HepG2 (cell line): ENCODE results near the gene SUB1. TPM values are rescaled to one million over a fixed set of nuclear protein-coding genes. Genes with fewer than 3 reads are reported as not detected.

Experiments
- AHDC1 ChIP-seq: sonication (generic); formaldehyde crosslinking; IDR thresholded peaks from 2 replicates; pipeline ENCODE4 v1.5.1; 2020; ENCODE audit warnings: mild to moderate bottlenecking, missing genetic modification reagents, borderline replicate concordance
- ATF3 ChIP-seq: sonication (generic); formaldehyde crosslinking; IDR thresholded peaks from 2 replicates; pipeline ENCODE4 v1.4.0; 2020; ENCODE audit warnings: missing genetic modification reagents
- ATF4 ChIP-seq, 2 experiments: fragments of 450-650 bp in 1 of 2; sonication (generic) in 1 of 2; formaldehyde crosslinking; IDR thresholded peaks; 2 replicates each; pipeline versions ENCODE4 v1.5.0 to v1.8.0; 2020 to 2022; ENCODE audit warnings: mild to moderate bottlenecking in 1 of 2, missing genetic modification reagents in 1 of 2
- ESRRA ChIP-seq: sonication (generic); formaldehyde crosslinking; IDR thresholded peaks from 2 replicates; pipeline ENCODE4 v1.5.1; 2020; ENCODE audit warnings: mild to moderate bottlenecking, low read depth, missing genetic modification reagents
- FOXK1 ChIP-seq: sonication (generic); formaldehyde crosslinking; IDR thresholded peaks from 2 replicates; pipeline ENCODE4 v1.4.0; 2020; ENCODE audit warnings: low read depth, missing genetic modification reagents, borderline replicate concordance
- FOXO1 ChIP-seq: sonication (generic); formaldehyde crosslinking; IDR thresholded peaks from 2 replicates; pipeline ENCODE4 v1.4.0; 2020; ENCODE audit warnings: missing genetic modification reagents
- GABPB1 ChIP-seq: IDR thresholded peaks from 2 replicates; pipeline ENCODE4 v1.6.1; 2016; ENCODE audit warnings: mild to moderate bottlenecking, missing genetic modification reagents, moderate library complexity, missing compliant biosample characterization
- HNF4G ChIP-seq, 2 experiments: sonication (generic) in 1 of 2; formaldehyde crosslinking in 1 of 2; IDR thresholded peaks; 2 replicates each; pipeline versions ENCODE4 v1.4.0 to v1.6.1; 2011 to 2020; ENCODE audit warnings: borderline replicate concordance in 2 of 2, low read depth in 2 of 2, mild to moderate bottlenecking in 2 of 2, low read length in 1 of 2, missing genetic modification reagents in 1 of 2, moderate library complexity in 1 of 2
- KLF6 ChIP-seq: IDR thresholded peaks from 2 replicates; pipeline ENCODE4 v1.8.0; 2016; ENCODE audit warnings: missing biosample characterization, missing genetic modification reagents
- NBN ChIP-seq: fragments of 450-650 bp; conservative IDR thresholded peaks from 2 replicates; pipeline ENCODE4 v1.6.1; 2017
- REL ChIP-seq: sonication (generic); formaldehyde crosslinking; conservative IDR thresholded peaks from 2 replicates; pipeline ENCODE4 v1.8.0; 2022; ENCODE audit warnings: mild to moderate bottlenecking, missing genetic modification reagents, moderate library complexity
- REPIN1 ChIP-seq: sonication (generic); formaldehyde crosslinking; IDR thresholded peaks from 2 replicates; pipeline ENCODE4 v1.8.0; 2022; ENCODE audit warnings: missing genetic modification reagents, low read depth, mild to moderate bottlenecking, borderline replicate concordance
- TEAD3 ChIP-seq: optimal IDR thresholded peaks from 2 replicates; pipeline ENCODE3; 2016; ENCODE audit warnings: borderline replicate concordance
- YEATS2 ChIP-seq: sonication (generic); formaldehyde crosslinking; IDR thresholded peaks from 2 replicates; pipeline ENCODE4 v1.4.0; 2020; ENCODE audit warnings: missing genetic modification reagents, borderline replicate concordance
- ZBTB34 ChIP-seq: sonication (generic); formaldehyde crosslinking; IDR thresholded peaks from 2 replicates; pipeline ENCODE4 v1.8.0; 2022; ENCODE audit warnings: mild to moderate bottlenecking, missing genetic modification reagents
- ZBTB44 ChIP-seq: sonication (generic); formaldehyde crosslinking; IDR thresholded peaks from 2 replicates; pipeline ENCODE4 v1.4.0; 2020; ENCODE audit warnings: missing genetic modification reagents
- ZFP1 ChIP-seq: IDR thresholded peaks from 2 replicates; pipeline ENCODE4 v1.6.1; 2016
- ZNF12 ChIP-seq: sonication (generic); formaldehyde crosslinking; IDR thresholded peaks from 2 replicates; pipeline ENCODE4 v1.5.0; 2020; ENCODE audit warnings: missing genetic modification reagents
- ZNF839 ChIP-seq: sonication (generic); formaldehyde crosslinking; IDR thresholded peaks from 2 replicates; pipeline ENCODE4 v1.4.0; 2020; ENCODE audit warnings: missing genetic modification reagents, mild to moderate bottlenecking, borderline replicate concordance
- polyA plus RNA-seq, 8 experiments: library from polyadenylated mRNA; depleted of rRNA in 3 of 8; stranded (reverse) in 7 of 8; unstranded in 1 of 8; fragments of >200 nt; fragmentation: Illumina TruSeq in 4 of 8; extraction: Trizol in 4 of 8; gene quantifications; 2 replicates each; pipeline versions ENCODE4 v1.2.1 to v1.2.3, GENCODE V29; 2011 to 2016; ENCODE audit warnings: low read depth in 4 of 8, missing spikeins in 1 of 8, mixed read lengths in 1 of 8; ENCODE audit not compliant: insufficient read depth in 1 of 8
- total RNA-seq, 5 experiments: library from RNA; depleted of rRNA; stranded (reverse); fragments of >200 nt; fragmentation: Illumina TruSeq; extraction: Trizol; gene quantifications; 2 replicates each; pipeline ENCODE4 v1.2.3, GENCODE V29; 2016; ENCODE audit warnings: low read depth in 1 of 5

The SUB1 gene
- total and polyA plus RNA-seq, 2 of the 13 experiments (the other 11 are each of a cell fraction or from before 2014, with no cell fraction given), result 182 to 693 TPM

- TF ChIP-seq AHDC1, result peak; percentile 88; the same call in 1 of the 2 replicates
- peak in 1 of 2 experiments; percentile 61; a peak in 2 of 4 replicates for TF ChIP-seq ATF4 (CRISPR knock-in tag; IDR thresholded peaks at IDR 0.05)
- TF ChIP-seq FOXO1 (CRISPR knock-in tag), result peak; percentile 73; the same call in 1 of the 2 replicates
- TF ChIP-seq KLF6 (CRISPR knock-in tag), result no peak
- no peak for TF ChIP-seq ZBTB44 (CRISPR knock-in tag)
- 0 out of 2 replicates have a peak, but pooled peaks have one; percentile 35 for TF ChIP-seq ATF3 (CRISPR knock-in tag)
- peak; percentile 15; the same call in 1 of the 2 replicates for TF ChIP-seq GABPB1 (CRISPR knock-in tag)
- no peak for TF ChIP-seq NBN
- TF ChIP-seq YEATS2 (CRISPR knock-in tag), result peak; percentile 18; the same call in 1 of the 2 replicates
- 0 out of 2 replicates have a peak, but pooled peaks have one; percentile 56 for TF ChIP-seq FOXK1 (CRISPR knock-in tag)
- peak; percentile 75 for TF ChIP-seq ZNF12 (CRISPR knock-in tag)
- TF ChIP-seq ZNF839 (CRISPR knock-in tag), result no peak
- no peak for TF ChIP-seq REL (CRISPR knock-in tag)
- TF ChIP-seq HNF4G (IDR thresholded peaks at IDR 0.05; ENCODE audit: borderline replicate concordance, low read depth, low read length), result peak; percentile 91
- TF ChIP-seq HNF4G (CRISPR knock-in tag; IDR thresholded peaks at IDR 0.05; ENCODE audit: borderline replicate concordance, low read depth), result peak; percentile 66; the same call in 1 of the 2 replicates
- peak; percentile 100 for TF ChIP-seq TEAD3 (CRISPR knock-in tag)
- no peak; the same call in 1 of the 2 replicates for TF ChIP-seq ESRRA
- TF ChIP-seq REPIN1, result peak; percentile 35; the same call in 1 of the 2 replicates
- TF ChIP-seq ZFP1 (CRISPR knock-in tag), result peak; percentile 87
- TF ChIP-seq ZBTB34 (CRISPR knock-in tag), result peak; percentile 93; the same call in 1 of the 2 replicates
These were observed 10.7 kb upstream of the SUB1 start (continued) for GRCh38 chr5:32574540-32575175.
